ENCODE measurements around the gene SLC25A23.

SLC25A23 gene

DNA sequence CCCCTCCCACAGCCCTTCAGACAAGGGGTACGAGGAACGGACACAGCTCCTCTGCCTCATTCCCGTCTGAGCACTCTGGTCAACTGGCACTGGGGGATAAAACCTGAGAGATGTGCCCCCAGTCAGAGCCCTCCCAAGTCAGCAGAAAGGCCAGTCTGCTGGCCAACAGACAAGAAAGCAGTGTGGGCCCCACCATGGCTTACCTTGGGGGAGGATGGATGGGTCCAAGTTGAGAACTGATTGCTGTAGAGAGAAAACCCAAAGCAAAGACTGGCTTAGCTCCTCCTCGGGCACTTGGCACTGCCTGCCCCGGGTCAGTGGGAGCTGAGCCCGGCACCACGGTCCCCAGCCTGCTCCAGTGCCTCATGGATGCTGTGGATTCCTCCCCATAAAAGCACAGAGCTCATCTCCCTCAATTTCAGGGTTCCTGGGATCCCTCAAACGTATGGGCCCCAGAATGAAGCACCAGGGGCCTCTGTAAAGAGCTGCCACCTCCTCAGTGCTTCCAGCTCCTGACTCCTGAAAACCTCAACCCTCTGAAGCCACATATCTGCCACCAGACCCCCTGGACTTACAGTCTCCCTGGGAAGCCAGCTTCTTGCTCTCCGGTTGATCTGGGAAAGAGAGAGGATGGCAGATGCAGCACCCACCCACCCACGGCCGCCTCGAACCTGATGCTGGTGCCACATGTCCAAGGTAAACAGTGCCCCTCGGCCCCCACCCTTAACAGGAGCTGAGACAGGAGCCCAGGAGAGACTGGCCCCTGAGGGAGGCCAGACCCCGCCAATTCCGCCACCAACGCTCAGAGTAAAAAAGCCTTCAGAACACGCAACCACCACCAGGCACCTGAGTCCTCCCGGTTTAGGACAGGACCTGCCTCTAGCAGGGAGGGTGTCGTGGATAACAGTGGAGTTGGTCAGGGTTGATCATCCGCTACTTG lies 38.2 kb downstream of the SLC25A23 start:
- peaks cover 15 to 71% of the 10 kb centered on the region in 2 experiments for H3K36me3 ChIP-seq (ENCODE audit: control insufficient read depth in 2 of 2, insufficient read depth in 1 of 2, low read length in 2 of 2)
- ChIA-PET CTCF (no interaction called here), POLR2A (interaction anchor here (1.4 kb wide), 2 partner anchors 38 to 49 kb away, joined by 3 read pairs; partner anchors contain the start of genes ALKBH7 and SLC25A23)
- H3K9me3 ChIP-seq (ENCODE audit: control insufficient read depth, insufficient read depth, low read depth, low read length) = no peaks in the 10 kb centered on the region
- H3K4me3 ChIP-seq (ENCODE audit: low read depth, low read length) = no peak overlapping the region
- no peak overlapping the region for H3K27ac ChIP-seq (ENCODE audit: extremely low read depth, low read depth, low read length)
- TF ChIP-seq ZNF555 (tag by site-specific recombination; conservative IDR thresholded peaks at IDR 0.05) = no peak
- no peak for TF ChIP-seq ZNF791 (tag by site-specific recombination; IDR thresholded peaks at IDR 0.05)
- TF ChIP-seq ZNF704 (tag by site-specific recombination; IDR thresholded peaks at IDR 0.05) = no peak
- no peak for TF ChIP-seq ZNF335 (tag by site-specific recombination; conservative IDR thresholded peaks at IDR 0.05)
- TF ChIP-seq, protein P1, sequence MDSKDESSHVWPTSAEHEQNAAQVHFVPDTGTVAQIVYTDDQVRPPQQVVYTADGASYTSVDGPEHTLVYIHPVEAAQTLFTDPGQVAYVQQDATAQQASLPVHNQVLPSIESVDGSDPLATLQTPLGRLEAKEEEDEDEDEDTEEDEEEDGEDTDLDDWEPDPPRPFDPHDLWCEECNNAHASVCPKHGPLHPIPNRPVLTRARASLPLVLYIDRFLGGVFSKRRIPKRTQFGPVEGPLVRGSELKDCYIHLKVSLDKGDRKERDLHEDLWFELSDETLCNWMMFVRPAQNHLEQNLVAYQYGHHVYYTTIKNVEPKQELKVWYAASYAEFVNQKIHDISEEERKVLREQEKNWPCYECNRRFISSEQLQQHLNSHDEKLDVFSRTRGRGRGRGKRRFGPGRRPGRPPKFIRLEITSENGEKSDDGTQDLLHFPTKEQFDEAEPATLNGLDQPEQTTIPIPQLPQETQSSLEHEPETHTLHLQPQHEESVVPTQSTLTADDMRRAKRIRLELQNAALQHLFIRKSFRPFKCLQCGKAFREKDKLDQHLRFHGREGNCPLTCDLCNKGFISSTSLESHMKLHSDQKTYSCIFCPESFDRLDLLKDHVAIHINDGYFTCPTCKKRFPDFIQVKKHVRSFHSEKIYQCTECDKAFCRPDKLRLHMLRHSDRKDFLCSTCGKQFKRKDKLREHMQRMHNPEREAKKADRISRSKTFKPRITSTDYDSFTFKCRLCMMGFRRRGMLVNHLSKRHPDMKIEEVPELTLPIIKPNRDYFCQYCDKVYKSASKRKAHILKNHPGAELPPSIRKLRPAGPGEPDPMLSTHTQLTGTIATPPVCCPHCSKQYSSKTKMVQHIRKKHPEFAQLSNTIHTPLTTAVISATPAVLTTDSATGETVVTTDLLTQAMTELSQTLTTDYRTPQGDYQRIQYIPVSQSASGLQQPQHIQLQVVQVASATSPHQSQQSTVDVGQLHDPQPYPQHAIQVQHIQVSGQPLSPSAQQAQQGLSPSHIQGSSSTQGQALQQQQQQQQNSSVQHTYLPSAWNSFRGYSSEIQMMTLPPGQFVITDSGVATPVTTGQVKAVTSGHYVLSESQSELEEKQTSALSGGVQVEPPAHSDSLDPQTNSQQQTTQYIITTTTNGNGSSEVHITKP (tag by site-specific recombination; IDR thresholded peaks at IDR 0.05) = peak; percentile 64
- TF ChIP-seq YY2 (tag by site-specific recombination; IDR thresholded peaks at IDR 0.05) = no peak
- TF ChIP-seq ZFP69B (tag by site-specific recombination; IDR thresholded peaks at IDR 0.05) = peak; percentile 53; the same call in 1 of the 2 replicates
- 0 out of 2 replicates have a peak, but pooled peaks have one; percentile 12 for TF ChIP-seq GLIS2 (tag by site-specific recombination; IDR thresholded peaks at IDR 0.05)
- H3K4me1 ChIP-seq (ENCODE audit: control insufficient read depth, insufficient read depth, low read length) = peaks cover 7% of the 10 kb centered on the region

DNA sequence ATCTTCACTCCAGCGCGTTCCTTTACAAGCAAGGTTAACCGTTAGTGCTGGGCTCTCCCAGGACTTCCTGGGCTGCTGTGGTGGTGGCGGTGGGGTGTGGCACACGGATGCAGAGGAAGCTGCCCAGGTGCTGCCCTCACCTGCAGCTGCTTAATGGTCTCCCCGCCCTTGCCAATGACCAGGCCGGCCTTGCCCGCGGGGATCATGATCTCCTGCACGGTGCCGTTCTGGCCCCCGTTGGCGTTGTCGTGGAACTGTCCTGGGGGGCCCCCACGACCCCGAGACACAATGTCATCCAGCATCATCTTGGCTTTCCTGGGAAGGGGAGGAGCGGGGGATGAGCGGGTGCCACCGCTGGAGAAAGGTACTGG lies 41.0 kb downstream of the SLC25A23 start:
- POLR2A ChIA-PET = interaction anchor here (0.6 to 1.3 kb wide), 2 partner anchors 25 to 1780 kb away, joined by 3 read pairs; partner anchors contain the start of gene GTF2F1
- Histone ChIP-seq H3K36me3 (ENCODE audit: control insufficient read depth in 2 of 2, insufficient read depth in 1 of 2, low read length in 2 of 2) (peaks cover 19 to 94% of the 10 kb centered on the region in 2 experiments), H3K27ac (ENCODE audit: extremely low read depth, low read depth, low read length) (no peak overlapping the region), H3K4me1 (ENCODE audit: control insufficient read depth, insufficient read depth, low read length) (peaks cover 7% of the 10 kb centered on the region), H3K9me3 (ENCODE audit: control insufficient read depth, insufficient read depth, low read depth, low read length) (no peaks in the 10 kb centered on the region), H3K4me3 (ENCODE audit: low read depth, low read length) (no peak overlapping the region)
- CTCF ChIA-PET = interaction anchor here (0.7 kb wide), 1 partner anchor 68 kb away, joined by 3 read pairs; no protein-coding TSS in a partner anchor
- TF ChIP-seq TRIM28 (IDR thresholded peaks at IDR 0.05; ENCODE audit: borderline replicate concordance, low read length) (no peak), ZNF341 (tag by site-specific recombination; IDR thresholded peaks at IDR 0.05; ENCODE audit: low read depth) (no peak), YY1 (tag by site-specific recombination; IDR thresholded peaks at IDR 0.05) (no peak), GLIS2 (tag by site-specific recombination; IDR thresholded peaks at IDR 0.05) (peak; percentile 32; the same call in 1 of the 2 replicates), ZFP37 (tag by site-specific recombination; IDR thresholded peaks at IDR 0.05) (no peak), ZNF571 (tag by site-specific recombination; IDR thresholded peaks at IDR 0.05) (no peak), ZNF223 (tag by site-specific recombination; IDR thresholded peaks at IDR 0.05) (no peak), ZNF2 (tag by site-specific recombination; IDR thresholded peaks at IDR 0.05) (no peak)
- TF ChIP-seq, protein P2, sequence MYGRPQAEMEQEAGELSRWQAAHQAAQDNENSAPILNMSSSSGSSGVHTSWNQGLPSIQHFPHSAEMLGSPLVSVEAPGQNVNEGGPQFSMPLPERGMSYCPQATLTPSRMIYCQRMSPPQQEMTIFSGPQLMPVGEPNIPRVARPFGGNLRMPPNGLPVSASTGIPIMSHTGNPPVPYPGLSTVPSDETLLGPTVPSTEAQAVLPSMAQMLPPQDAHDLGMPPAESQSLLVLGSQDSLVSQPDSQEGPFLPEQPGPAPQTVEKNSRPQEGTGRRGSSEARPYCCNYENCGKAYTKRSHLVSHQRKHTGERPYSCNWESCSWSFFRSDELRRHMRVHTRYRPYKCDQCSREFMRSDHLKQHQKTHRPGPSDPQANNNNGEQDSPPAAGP (tag by site-specific recombination; IDR thresholded peaks at IDR 0.05) = no peak

All from HEK293 (cell line).